HepG2 (cell line): Measurements from ENCODE around the gene ZNF444. TPM values are rescaled to one million over a fixed set of nuclear protein-coding genes. Genes with fewer than 3 reads are reported as not detected.

Experiments used
- ATAC-seq: fragments of 200-7000 bp; cut with Tn5 transposase; 3 replicates; pipeline ENCODE4 v1.9.1; 2020; ENCODE audit warnings: mild to moderate bottlenecking, moderate library complexity
- BruUV-seq: library from RNA; stranded (reverse); fragments of 400-500 nt; replicated peaks from 2 replicates; lab custom pipeline; 2021; lab: Mats Ljungman, UMichigan
- CTCF ChIA-PET: fragments of 300-600 bp; formaldehyde crosslinking; extraction: SDS; loops from one replicate; lab custom pipeline; 2021; ENCODE audit warnings: low total read pairs, inconsistent platforms, low intra/inter-chr PET ratio; lab: Yijun Ruan, JAX
- POLR2A ChIA-PET: fragments of 350-600 bp; sonication (Branson Sonifier 250); formaldehyde crosslinking; loops from one replicate; lab custom pipeline; 2020; ENCODE audit warnings: antibody characterized with exemption, inconsistent platforms; lab: Yijun Ruan, JAX
- DNase-seq: peaks from one replicate; pipeline ENCODE4 v3.0.0-alpha.2; 2015; ENCODE audit warnings: low spot score
- FAIRE-seq: peaks from 3 replicates; lab custom pipeline; 2011; peaks lifted over from hg19 to GRCh38; lab: Jason Lieb, UNC
- H2AFZ ChIP-seq: one replicate; pipeline ENCODE4 v1.6.1; 2011; ENCODE audit warnings: low read length, inconsistent platforms
- H3K27ac ChIP-seq: fragments of 300-600 bp; 3 replicates; pipeline ENCODE4 v1.8.0; 2011; ENCODE audit warnings: mixed run types, mild to moderate bottlenecking, mixed read lengths, low read length, inconsistent platforms; ENCODE audit not compliant: insufficient read depth; ENCODE audit errors: extremely low read length
- H3K27me3 ChIP-seq, 2 experiments: fragments of 200-600 bp in 1 of 2; 2 replicates in 1 of 2; 3 replicates in 1 of 2; pipeline versions ENCODE4 v1.6.0 to v1.8.0; 2011; ENCODE audit warnings: low read length in 2 of 2, mild to moderate bottlenecking in 2 of 2, moderate library complexity in 2 of 2, inconsistent platforms in 1 of 2; ENCODE audit not compliant: insufficient read depth in 2 of 2, control insufficient read depth in 1 of 2
- H3K36me3 ChIP-seq, 2 experiments: fragments of 200-600 bp in 1 of 2; replicated peaks in 1 of 2; 2 replicates in 1 of 2; 3 replicates in 1 of 2; pipeline versions ENCODE4 v1.5.1 to v1.8.0; 2011; ENCODE audit warnings: low read length in 2 of 2, inconsistent platforms in 1 of 2; ENCODE audit not compliant: insufficient read depth in 2 of 2, control insufficient read depth in 1 of 2
- H3K4me1 ChIP-seq: 2 replicates; pipeline ENCODE4 v1.5.1; 2012; ENCODE audit warnings: low read length, inconsistent platforms; ENCODE audit not compliant: insufficient read depth
- H3K4me2 ChIP-seq: 2 replicates; pipeline ENCODE4 v1.6.0; 2011; ENCODE audit warnings: low read depth, low read length, inconsistent platforms
- H3K4me3 ChIP-seq, 3 experiments: fragments of 200-600 bp in 1 of 3; sonication (generic), shearing (Covaris generic) in 1 of 3; replicated peaks in 1 of 3; 2 replicates each; pipeline ENCODE4 v1.5.1; 2011 to 2016; ENCODE audit warnings: low read length in 3 of 3, inconsistent platforms in 2 of 3, low read depth in 2 of 3, mild to moderate bottlenecking in 2 of 3, control low read depth in 1 of 3, mixed read lengths in 1 of 3; ENCODE audit not compliant: insufficient read depth in 1 of 3
- H3K79me2 ChIP-seq: one replicate; pipeline ENCODE4 v1.6.1; 2011; ENCODE audit warnings: low read length, inconsistent platforms; ENCODE audit not compliant: insufficient read depth
- H3K9ac ChIP-seq: 2 replicates; pipeline ENCODE4 v1.6.0; 2011; ENCODE audit warnings: mild to moderate bottlenecking, low read depth, low read length, inconsistent platforms; ENCODE audit not compliant: insufficient read depth
- H3K9me3 ChIP-seq: 2 replicates; pipeline ENCODE4 v1.5.1; 2012; ENCODE audit warnings: mild to moderate bottlenecking, low read length
- H4K20me1 ChIP-seq: 2 replicates; pipeline ENCODE4 v1.6.0; 2011; ENCODE audit warnings: inconsistent platforms, mild to moderate bottlenecking, low read length, moderate library complexity; ENCODE audit not compliant: insufficient read depth
- ARID3A ChIP-seq: IDR thresholded peaks from 2 replicates; pipeline ENCODE4 v1.6.1; 2012; ENCODE audit warnings: low read depth, low read length, improper control_type of control experiment
- JUN ChIP-seq: sonication (generic); formaldehyde crosslinking; IDR thresholded peaks from 2 replicates; pipeline ENCODE4 v1.4.0; 2020; ENCODE audit warnings: mild to moderate bottlenecking, missing genetic modification reagents
- LRRFIP1 ChIP-seq: sonication (generic); formaldehyde crosslinking; conservative IDR thresholded peaks from 2 replicates; pipeline ENCODE4 v1.4.0; 2020; ENCODE audit warnings: missing genetic modification reagents
- MNT ChIP-seq: fragments of 450-650 bp; IDR thresholded peaks from 2 replicates; pipeline ENCODE4 v1.6.1; 2016
- NFYC ChIP-seq: IDR thresholded peaks from 2 replicates; pipeline ENCODE4 v1.6.1; 2016; ENCODE audit warnings: missing genetic modification reagents, missing compliant biosample characterization
- TCF7 ChIP-seq: sonication (generic); IDR thresholded peaks from 2 replicates; pipeline ENCODE4 v1.6.1; 2016; ENCODE audit warnings: antibody characterized with exemption, low read depth
- TEAD2 ChIP-seq: sonication (generic); formaldehyde crosslinking; IDR thresholded peaks from 2 replicates; pipeline ENCODE4 v1.9.0; 2021; ENCODE audit warnings: missing genetic modification reagents
- ZBTB38 ChIP-seq: sonication (generic); formaldehyde crosslinking; IDR thresholded peaks from 2 replicates; pipeline ENCODE4 v1.5.1; 2020; ENCODE audit warnings: mild to moderate bottlenecking, missing genetic modification reagents
- ZNF501 ChIP-seq: sonication (generic); formaldehyde crosslinking; IDR thresholded peaks from 2 replicates; pipeline ENCODE4 v1.5.1; 2020; ENCODE audit warnings: mild to moderate bottlenecking, moderate library complexity, missing genetic modification reagents
- WGBS: methylation state at CpG from one replicate; pipeline ENCODE4 v1.1.6; 2017; ENCODE audit warnings: low lambda C conversion rate; 5-methylcytosine and 5-hydroxymethylcytosine counted together
- in situ Hi-C: cut with HindIII; loops from 2 replicates; pipeline ENCODE4 v1.10.0; 2017; ENCODE audit warnings: low pct_unique_long_range_greater_than_20kb; ENCODE audit not compliant: extremely low pct_ligation_motif_present
- intact Hi-C: fragments of 100-400 bp; cut with micrococcal nuclease; formaldehyde crosslinking; loops from one replicate; pipeline ENCODE4 v1.10.0; 2022; ENCODE audit not compliant: unreplicated experiment
- polyA plus RNA-seq, 8 experiments: library from polyadenylated mRNA; depleted of rRNA in 3 of 8; stranded (reverse) in 7 of 8; unstranded in 1 of 8; fragments of >200 nt; fragmentation: Illumina TruSeq in 4 of 8; extraction: Trizol in 4 of 8; gene quantifications; 2 replicates each; pipeline versions ENCODE4 v1.2.1 to v1.2.3, GENCODE V29; 2011 to 2016; ENCODE audit warnings: low read depth in 4 of 8, missing spikeins in 1 of 8, mixed read lengths in 1 of 8; ENCODE audit not compliant: insufficient read depth in 1 of 8
- total RNA-seq, 5 experiments: library from RNA; depleted of rRNA; stranded (reverse); fragments of >200 nt; fragmentation: Illumina TruSeq; extraction: Trizol; gene quantifications; 2 replicates each; pipeline ENCODE4 v1.2.3, GENCODE V29; 2016; ENCODE audit warnings: low read depth in 1 of 5

Gene ZNF444
- total and polyA plus RNA-seq, 2 of the 13 experiments (the other 11 are each of a cell fraction or from before 2014, with no cell fraction given) = 27.4 to 30.3 TPM

DNA sequence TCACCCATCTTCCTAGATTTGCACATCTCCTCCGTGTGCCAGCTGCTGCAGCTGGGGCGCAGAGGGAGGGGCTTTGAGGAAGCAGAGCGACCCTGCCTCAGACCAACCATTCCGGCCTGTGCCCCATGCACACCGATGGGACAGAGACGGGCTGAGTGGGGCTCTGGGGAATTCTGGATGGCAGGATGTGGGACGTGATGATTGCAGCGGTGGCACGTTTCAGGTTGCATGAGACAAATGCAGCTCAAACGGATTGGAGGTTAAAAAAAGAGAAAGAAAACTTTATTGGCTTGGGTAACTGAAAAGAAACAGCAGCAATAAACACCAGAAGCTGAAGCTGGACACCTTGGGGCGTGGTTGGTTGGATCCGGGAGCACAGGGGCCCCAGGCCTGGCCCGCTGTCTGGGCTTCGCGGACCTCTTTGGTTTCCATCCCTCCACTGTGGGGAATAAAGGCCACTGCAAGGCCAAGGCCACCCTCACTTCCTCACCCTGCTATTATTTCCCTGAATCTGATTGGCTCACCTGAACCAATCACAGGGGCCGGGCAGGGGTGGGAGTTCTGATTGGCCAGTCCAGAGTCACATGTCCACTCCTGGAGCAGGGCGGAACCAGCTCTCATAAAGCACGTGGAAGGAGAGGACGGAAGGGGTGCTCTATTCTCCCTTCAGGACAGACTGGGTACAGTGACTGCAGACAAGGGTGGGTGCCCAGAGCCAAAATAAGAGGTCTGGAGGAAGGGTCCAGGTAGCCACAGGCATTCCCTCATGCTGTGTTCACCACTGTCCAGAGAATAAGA lies 13.9 kb upstream of the ZNF444 start:
- Histone ChIP-seq H3K4me1 (peaks cover 41% of the 10 kb centered on the region), H4K20me1 (no peaks in the 10 kb centered on the region), H3K9ac (no peak overlapping the region), H3K27me3 (no peaks in the 10 kb centered on the region), H3K36me3 (no peaks in the 10 kb centered on the region), H3K79me2 (no peaks in the 10 kb centered on the region), H3K4me3 (no peak overlapping the region), H2AFZ (no peak overlapping the region), H3K4me2 (no peak overlapping the region), H3K9me3 (no peaks in the 10 kb centered on the region), H3K27ac (no peak overlapping the region)
- ChIA-PET POLR2A (interaction anchor here (1.6 to 1.7 kb wide), 2 partner anchors 11 to 15 kb away, joined by 3 to 9 read pairs; no protein-coding TSS in a partner anchor), CTCF (no interaction called here)
- DNase-seq (peak; percentile 36), FAIRE-seq (no peak), ATAC-seq (peak; percentile 48)
- 79% methylated on average over 19 of the region's 19 CpGs for WGBS
- BruUV-seq = no TSS peak
- intact Hi-C loops (no loop called here), in situ Hi-C loops (no loop called here)
- TF ChIP-seq JUN (CRISPR knock-in tag) (no peak), TCF7 (no peak), LRRFIP1 (CRISPR knock-in tag) (no peak), ZNF501 (CRISPR knock-in tag) (no peak), NFYC (CRISPR knock-in tag) (peak; percentile 82), TEAD2 (no peak), ZBTB38 (CRISPR knock-in tag) (peak; percentile 22; the same call in 1 of the 2 replicates), ARID3A (no peak), MNT (peak; percentile 18; the same call in 1 of the 2 replicates)
